T-helper 17 cell (primary cell): ENCODE results near the gene NPS. TPM values are rescaled to one million over a fixed set of nuclear protein-coding genes. Genes with fewer than 3 reads are reported as not detected.

Source experiments
- ATAC-seq: fragments of 150-1000 bp; cut with Tn5 transposase; 2 replicates; pipeline ENCODE4 v1.10.0; 2021; ENCODE audit warnings: mild to moderate bottlenecking, moderate library complexity
- DNase-seq, 3 donors: peaks; one replicate each; pipeline versions ENCODE4 v3.0.0 to v3.0.0-alpha.2; 2020 to 2021
- H3K9me3 ChIP-seq: one replicate; pipeline ENCODE4 v1.7.0; 2013; ENCODE audit warnings: low read length, mild to moderate bottlenecking; ENCODE audit not compliant: control insufficient read depth, poor library complexity, severe bottlenecking
- H3K27ac Mint-ChIP-seq: one replicate; pipeline ENCODE4 v1.8.0; 2022; ENCODE audit warnings: mild to moderate bottlenecking, moderate library complexity, mixed read lengths
- H3K27me3 Mint-ChIP-seq: one replicate; pipeline ENCODE4 v1.8.0; 2022; ENCODE audit warnings: mixed read lengths
- H3K36me3 Mint-ChIP-seq: one replicate; pipeline ENCODE4 v1.8.0; 2022; ENCODE audit warnings: low read depth, mixed read lengths
- H3K4me1 Mint-ChIP-seq: one replicate; pipeline ENCODE4 v1.8.0; 2022; ENCODE audit warnings: mild to moderate bottlenecking, mixed read lengths
- H3K4me3 Mint-ChIP-seq: one replicate; pipeline ENCODE4 v1.8.0; 2022; ENCODE audit warnings: mild to moderate bottlenecking, moderate library complexity, mixed read lengths
- total RNA-seq, 4 donors: library from RNA in 2 of 4; stranded (reverse) in 2 of 4; gene quantifications; one replicate each; pipeline ENCODE4 v1.2.3 and lab custom pipeline; 2022 to 2026

The NPS gene
- total RNA-seq, 2 donors from 2014 or later: not detected

DNA sequence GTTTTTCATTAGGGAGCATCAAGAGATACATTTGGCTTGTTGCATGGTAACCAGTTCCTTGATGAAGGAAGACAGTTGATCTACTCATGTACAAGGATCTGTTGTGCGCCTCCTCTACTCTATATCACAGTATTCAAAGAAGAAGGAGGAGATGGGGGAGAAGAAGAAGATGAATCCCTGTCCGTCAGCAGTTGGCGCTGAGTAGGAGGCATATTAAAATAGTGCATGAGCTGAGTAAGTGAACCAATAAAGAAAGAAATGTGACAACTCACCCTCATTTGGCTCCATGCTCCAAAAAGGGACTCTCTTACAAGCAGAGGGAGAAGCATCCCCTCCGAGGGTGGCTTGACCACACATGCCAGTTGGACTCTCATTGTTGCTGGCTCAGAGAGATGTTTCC is 20.1 kb downstream of the NPS start:
- no peak overlapping the region for H3K4me3 Mint-ChIP-seq
- ATAC-seq (no peak), DNase-seq (no peak)
- no peaks in the 10 kb centered on the region for H3K9me3 ChIP-seq
- H3K27ac Mint-ChIP-seq: no peak overlapping the region
- peaks cover 8% of the 10 kb centered on the region for H3K27me3 Mint-ChIP-seq
- no peaks in the 10 kb centered on the region for H3K4me1 Mint-ChIP-seq
- H3K36me3 Mint-ChIP-seq: no peaks in the 10 kb centered on the region

DNA sequence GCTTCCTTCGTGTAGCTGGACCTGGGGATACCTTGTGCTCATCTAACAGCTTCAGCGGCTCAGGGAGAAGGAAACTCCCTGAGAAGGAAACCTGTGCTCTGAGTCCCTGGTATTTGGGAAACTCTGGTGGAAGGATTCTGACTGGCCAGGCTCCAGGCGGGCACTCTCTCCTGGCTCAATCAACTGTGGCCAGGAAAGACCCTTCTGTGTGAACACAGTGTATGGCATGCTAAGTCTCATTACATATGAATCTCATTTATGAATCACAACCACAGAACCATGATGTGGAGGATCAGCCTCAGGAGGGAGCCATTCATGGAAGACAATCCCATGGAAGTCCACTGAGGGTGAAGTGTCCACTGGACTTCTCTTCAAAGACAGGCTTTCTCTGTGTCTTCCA is 20.9 kb downstream of the NPS start:
- no peaks in the 10 kb centered on the region for H3K36me3 Mint-ChIP-seq
- H3K27ac Mint-ChIP-seq: no peak overlapping the region
- H3K9me3 ChIP-seq: no peaks in the 10 kb centered on the region
- ATAC-seq (no peak), DNase-seq (no peak)
- H3K27me3 Mint-ChIP-seq: peaks cover 8% of the 10 kb centered on the region
- no peak overlapping the region for H3K4me3 Mint-ChIP-seq
- no peaks in the 10 kb centered on the region for H3K4me1 Mint-ChIP-seq

DNA sequence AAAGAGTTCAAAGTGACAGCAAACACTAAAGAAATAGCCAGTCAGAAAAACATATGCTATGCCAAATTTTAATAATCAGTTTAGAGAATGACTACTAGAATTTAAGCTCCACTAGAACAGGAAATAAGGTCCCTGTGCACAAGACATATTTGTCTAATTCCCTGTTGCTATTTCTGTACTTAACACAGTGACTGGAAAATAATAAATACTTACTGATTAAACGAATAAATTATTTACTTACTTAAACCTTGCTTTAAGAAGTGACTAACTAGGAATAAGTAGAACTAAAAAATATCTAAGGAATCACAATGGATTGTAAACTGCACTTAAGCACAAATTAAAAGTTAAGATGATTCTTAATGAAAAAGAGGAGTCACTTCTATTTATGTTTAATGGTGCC is 22.3 kb downstream of the NPS start:
- Mint-ChIP-seq H3K27ac (no peak overlapping the region), H3K4me1 (no peaks in the 10 kb centered on the region), H3K4me3 (no peak overlapping the region), H3K27me3 (peaks cover 8% of the 10 kb centered on the region), H3K36me3 (no peaks in the 10 kb centered on the region)
- DNase-seq (no peak), ATAC-seq (no peak)
- no peaks in the 10 kb centered on the region for H3K9me3 ChIP-seq

DNA sequence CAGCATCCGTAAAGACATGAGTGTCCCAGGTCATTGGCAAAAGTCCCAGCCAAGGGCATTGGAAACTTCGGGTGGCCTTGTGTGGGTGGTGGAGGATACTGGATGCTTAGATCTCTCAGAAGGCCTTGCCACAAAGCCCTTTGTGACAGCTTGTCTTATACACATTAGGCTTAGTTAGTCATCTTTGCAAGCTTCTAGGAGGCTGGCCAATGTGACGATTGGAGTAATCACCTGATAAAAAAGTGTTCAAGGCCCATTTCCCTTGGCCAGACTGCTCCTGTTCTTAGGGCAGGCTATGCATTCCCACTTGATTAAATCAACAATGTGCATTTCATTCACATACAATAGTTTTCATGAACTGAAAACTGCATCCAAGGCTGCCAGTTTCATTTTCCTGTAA is 26.9 kb downstream of the NPS start:
- no peaks in the 10 kb centered on the region for H3K36me3 Mint-ChIP-seq
- no peaks in the 10 kb centered on the region for H3K9me3 ChIP-seq
- no peak for ATAC-seq
- H3K27me3 Mint-ChIP-seq: no peaks in the 10 kb centered on the region
- no peaks in the 10 kb centered on the region for H3K4me1 Mint-ChIP-seq
- no peak overlapping the region for H3K27ac Mint-ChIP-seq
- no peak for DNase-seq
- H3K4me3 Mint-ChIP-seq: no peak overlapping the region

DNA sequence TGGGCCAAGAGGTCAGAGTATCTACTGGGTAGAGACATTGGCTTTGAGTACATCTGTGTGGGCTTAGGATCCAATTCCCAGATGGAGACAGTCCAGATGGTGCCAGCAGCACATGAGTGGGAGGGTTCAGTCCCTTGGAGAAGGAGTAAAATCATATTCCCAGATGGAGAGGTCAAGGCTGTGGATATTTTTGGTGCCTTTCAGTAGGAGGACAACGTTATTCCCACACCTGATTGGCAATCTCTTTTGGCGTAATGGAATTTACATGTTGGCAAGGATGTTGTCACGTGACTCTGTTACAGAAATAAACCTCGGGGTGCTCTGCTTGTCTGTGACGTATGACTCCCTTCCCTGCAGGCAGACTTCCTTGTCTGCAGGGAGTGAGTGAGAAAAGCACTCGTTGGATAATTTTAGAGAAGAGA is 27.6 kb downstream of the NPS start:
- no peaks in the 10 kb centered on the region for H3K9me3 ChIP-seq
- Mint-ChIP-seq H3K36me3 (no peaks in the 10 kb centered on the region), H3K27me3 (no peaks in the 10 kb centered on the region), H3K27ac (no peak overlapping the region), H3K4me1 (no peaks in the 10 kb centered on the region), H3K4me3 (no peak overlapping the region)
- ATAC-seq (no peak), DNase-seq (no peak)

DNA sequence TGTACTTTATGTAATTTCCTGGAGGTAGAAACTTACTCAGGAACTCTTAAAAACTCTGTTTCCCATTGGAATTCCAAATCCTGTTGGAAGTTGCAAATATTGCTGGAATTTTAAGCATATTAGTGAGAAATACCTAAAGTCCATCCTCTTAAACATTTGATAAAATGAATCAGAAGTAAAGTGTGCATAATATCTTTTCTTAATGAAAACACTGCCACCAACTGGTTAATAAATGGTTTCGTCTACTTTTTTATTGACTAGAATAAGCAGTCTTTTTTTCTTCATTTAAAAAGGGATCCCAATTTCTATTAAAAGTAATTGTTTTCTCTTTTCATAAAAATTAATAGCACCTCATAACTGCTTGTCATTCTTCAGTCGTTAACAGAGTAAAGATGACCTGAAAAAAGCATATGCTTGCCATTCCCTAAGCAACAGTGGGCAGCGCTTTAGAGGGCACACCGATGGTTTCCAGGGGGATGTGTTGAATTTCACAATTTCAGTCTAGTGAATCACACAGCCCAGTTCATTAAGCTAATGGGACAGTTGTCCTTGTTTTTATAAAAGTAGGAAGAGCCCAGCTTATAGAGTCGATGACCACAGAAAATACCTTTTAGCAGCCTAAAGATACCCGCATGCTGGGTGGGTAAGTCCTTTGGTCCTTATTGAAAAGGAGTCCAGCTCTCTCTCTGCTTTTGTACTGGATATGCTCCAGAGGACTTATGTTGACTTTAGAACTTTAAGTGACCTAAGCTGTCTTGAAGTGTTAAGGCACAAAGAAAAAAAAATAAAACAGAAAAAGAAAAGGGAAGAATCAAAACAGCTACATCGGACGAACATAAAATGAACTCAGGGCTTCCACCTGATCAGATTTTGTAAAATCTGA is 28.5 kb downstream of the NPS start:
- no peak overlapping the region for H3K4me3 Mint-ChIP-seq
- H3K27ac Mint-ChIP-seq: no peak overlapping the region
- H3K27me3 Mint-ChIP-seq: no peaks in the 10 kb centered on the region
- H3K4me1 Mint-ChIP-seq: no peaks in the 10 kb centered on the region
- no peaks in the 10 kb centered on the region for H3K9me3 ChIP-seq
- ATAC-seq (no peak), DNase-seq (no peak)
- no peaks in the 10 kb centered on the region for H3K36me3 Mint-ChIP-seq

DNA sequence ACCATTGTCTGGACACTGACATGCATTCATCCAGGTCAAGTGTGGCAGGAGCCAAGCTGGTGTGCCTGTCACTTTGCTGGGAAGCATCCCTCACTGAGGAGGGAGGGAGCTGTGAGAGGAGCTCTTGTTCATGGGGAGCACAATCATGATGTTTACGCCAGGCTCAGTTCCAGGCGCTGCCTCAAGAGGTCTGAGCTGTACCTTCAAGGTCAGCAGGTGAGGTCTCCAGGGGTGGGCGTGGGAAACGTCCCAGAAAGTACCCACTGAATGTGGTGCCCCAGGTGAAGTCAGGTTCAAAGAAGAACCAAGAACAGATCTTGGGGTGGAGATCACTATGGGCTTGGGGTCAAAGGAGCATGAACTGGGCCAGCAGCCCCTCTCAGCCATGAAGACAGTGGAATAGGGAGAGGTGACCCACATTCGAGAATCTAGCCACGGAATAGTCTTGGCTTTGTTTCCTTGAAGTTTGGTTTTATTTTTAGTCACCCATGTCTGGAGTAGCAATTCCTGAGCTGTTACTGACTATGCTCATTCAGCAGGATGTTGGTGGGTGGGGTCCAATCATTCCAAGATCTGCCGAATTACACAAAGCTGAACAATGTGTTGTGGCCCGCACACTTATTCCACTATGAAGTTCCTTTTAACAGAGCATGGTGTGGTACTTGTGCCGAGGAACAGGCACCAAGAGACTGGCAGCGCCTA is 29.3 kb downstream of the NPS start:
- no peaks in the 10 kb centered on the region for H3K36me3 Mint-ChIP-seq
- H3K4me3 Mint-ChIP-seq: no peak overlapping the region
- H3K27ac Mint-ChIP-seq: no peak overlapping the region
- H3K4me1 Mint-ChIP-seq: no peaks in the 10 kb centered on the region
- no peaks in the 10 kb centered on the region for H3K27me3 Mint-ChIP-seq
- ATAC-seq (no peak), DNase-seq (no peak)
- no peaks in the 10 kb centered on the region for H3K9me3 ChIP-seq

DNA sequence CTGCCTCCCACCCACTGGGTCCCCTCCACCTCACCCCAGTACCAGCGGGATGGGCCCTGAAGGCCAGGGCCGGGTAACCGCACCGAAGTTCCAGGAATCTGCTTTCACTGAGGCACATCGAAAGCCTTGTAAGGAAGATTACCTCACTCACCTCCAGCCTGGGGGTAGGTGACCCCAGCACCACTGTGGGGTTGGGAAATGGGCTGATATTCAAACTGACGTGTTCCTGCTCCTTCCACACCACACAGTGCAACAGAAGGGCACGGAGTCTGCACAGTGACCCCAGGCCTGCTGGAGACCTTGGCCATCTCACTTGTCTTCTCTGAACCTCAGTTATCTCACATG is 29.8 kb downstream of the NPS start:
- no peak overlapping the region for H3K27ac Mint-ChIP-seq
- no peaks in the 10 kb centered on the region for H3K4me1 Mint-ChIP-seq
- no peak overlapping the region for H3K4me3 Mint-ChIP-seq
- DNase-seq: no peak
- no peaks in the 10 kb centered on the region for H3K36me3 Mint-ChIP-seq
- no peak for ATAC-seq
- no peaks in the 10 kb centered on the region for H3K9me3 ChIP-seq
- H3K27me3 Mint-ChIP-seq: no peaks in the 10 kb centered on the region

DNA sequence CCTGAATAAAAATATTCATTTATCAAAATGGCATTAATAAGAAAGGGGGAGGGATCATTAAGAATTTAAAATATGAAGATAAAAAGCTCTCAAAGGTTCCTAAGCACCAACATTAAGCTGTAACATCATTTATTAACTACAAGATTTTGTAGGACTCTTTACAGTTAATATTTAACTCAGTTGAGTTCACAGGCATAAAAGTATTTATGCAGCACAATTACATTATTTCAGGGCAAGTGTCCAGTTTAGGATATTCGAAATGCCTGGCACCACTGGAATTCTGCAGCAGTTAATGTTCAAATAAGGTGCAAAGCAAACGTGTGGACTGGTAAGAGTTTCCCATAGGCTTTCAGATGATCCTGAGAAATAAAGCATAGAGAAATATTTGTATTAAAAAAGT is 30.5 kb downstream of the NPS start:
- DNase-seq (no peak), ATAC-seq (no peak)
- no peaks in the 10 kb centered on the region for H3K36me3 Mint-ChIP-seq
- H3K27me3 Mint-ChIP-seq: no peaks in the 10 kb centered on the region
- no peaks in the 10 kb centered on the region for H3K9me3 ChIP-seq
- no peaks in the 10 kb centered on the region for H3K4me1 Mint-ChIP-seq
- no peak overlapping the region for H3K27ac Mint-ChIP-seq
- no peak overlapping the region for H3K4me3 Mint-ChIP-seq

DNA sequence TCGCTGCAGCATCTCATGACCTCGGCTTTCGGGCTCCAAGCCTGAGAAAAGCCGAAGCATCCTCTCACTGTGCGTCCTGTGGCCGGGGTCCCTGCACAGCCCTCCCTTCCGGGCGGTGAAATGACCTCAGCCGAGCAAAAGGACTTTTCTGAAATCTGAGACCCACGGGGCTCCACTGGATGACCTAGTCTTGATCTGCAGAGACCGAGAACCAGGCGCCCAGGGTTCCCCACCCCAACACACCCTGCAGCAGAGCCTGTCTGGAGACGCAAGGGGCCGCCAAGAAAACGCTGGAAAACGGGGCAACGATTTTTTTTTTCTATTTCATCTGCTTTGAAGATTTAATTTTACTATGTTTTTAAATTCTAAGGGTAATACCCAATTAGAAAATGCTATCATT is 31.7 kb downstream of the NPS start:
- DNase-seq (no peak), ATAC-seq (no peak)
- H3K9me3 ChIP-seq: no peaks in the 10 kb centered on the region
- H3K4me3 Mint-ChIP-seq: no peak overlapping the region
- H3K27ac Mint-ChIP-seq: no peak overlapping the region
- no peaks in the 10 kb centered on the region for H3K36me3 Mint-ChIP-seq
- no peaks in the 10 kb centered on the region for H3K27me3 Mint-ChIP-seq
- H3K4me1 Mint-ChIP-seq: no peaks in the 10 kb centered on the region

DNA sequence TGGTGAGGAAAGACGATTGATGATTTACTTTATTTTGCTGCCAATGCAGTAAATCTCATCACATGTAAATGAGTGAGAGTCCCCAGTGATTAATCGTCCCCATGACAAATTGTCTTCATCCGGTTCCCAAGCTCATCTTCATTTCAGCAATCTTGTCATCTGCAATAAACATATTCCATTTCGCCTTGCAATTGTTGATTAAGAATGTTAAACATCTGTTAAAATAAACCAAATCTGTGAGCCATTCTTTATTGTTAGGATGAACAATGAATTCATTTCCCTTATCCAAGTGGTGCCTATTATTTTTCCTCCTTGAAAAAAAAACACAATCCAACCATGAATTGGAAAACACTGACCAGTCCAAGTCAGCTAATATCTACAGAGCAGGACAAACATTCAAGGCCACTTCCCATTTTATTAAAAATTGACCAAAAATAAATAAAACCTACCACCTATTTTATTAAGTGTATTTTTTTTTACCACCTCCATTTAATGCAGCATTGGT is 36.5 kb downstream of the NPS start:
- ATAC-seq (no peak), DNase-seq (no peak)
- H3K27ac Mint-ChIP-seq: no peak overlapping the region
- H3K4me3 Mint-ChIP-seq: no peak overlapping the region
- H3K27me3 Mint-ChIP-seq: no peaks in the 10 kb centered on the region
- H3K36me3 Mint-ChIP-seq: no peaks in the 10 kb centered on the region
- peaks cover 2% of the 10 kb centered on the region for H3K9me3 ChIP-seq
- no peaks in the 10 kb centered on the region for H3K4me1 Mint-ChIP-seq

DNA sequence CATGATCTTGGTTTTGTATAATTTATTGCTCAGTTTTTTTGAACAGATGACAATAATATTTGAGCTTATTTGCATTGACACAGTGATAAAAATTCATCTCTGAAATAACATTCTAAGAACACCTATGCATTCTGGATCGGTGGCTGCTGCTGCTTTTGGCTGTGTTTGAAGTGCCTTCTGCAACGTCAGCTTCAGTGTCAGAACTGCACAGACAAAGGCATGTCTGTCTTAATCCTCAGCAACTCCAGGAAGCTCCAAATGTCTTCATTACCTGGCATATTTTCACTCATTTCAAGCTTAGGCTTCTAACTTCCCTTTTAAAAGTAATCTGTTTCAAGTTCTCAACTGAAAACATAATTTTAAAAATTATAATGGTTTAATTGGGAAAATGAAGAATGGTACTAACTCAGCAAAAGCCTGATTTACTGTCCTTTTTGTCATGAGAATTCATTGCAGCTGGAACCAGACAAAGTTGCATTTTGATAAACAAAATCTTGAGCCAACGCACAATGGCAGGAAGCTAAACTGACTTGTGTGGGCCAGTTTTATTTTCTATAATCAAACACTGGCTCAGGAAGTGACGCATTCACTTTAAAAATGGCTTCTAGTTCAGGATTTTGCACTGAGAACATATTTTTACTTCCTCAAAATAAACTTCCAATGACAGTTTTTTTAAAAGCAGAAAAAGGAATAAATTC is 38.7 kb downstream of the NPS start:
- ATAC-seq: no peak
- Mint-ChIP-seq H3K27ac (no peak overlapping the region), H3K27me3 (no peaks in the 10 kb centered on the region), H3K4me3 (no peak overlapping the region), H3K4me1 (no peaks in the 10 kb centered on the region), H3K36me3 (no peaks in the 10 kb centered on the region)
- peaks cover 2% of the 10 kb centered on the region for H3K9me3 ChIP-seq
- DNase-seq: no peak

DNA sequence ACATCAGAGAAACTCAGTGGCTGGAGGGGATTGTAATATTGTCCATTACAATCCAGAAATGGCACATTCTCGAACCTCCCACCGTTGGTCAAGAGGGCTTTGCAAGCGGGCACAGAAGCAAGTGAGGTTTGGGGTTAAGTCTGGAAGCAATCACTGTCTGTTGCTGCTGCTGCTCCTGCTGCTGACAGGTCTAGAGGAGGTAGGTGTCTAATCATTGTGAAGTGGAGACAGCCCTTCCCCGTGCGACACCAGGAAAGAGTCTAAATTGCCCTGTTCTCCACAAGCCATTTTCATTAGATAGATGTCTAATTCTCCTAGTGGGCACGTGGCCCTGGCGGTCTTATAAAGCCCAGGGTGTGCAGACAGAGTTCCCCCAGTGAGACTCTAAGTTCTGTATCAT is 43.5 kb downstream of the NPS start:
- H3K9me3 ChIP-seq: peaks cover 2% of the 10 kb centered on the region
- DNase-seq: no peak
- Mint-ChIP-seq H3K27me3 (peaks cover 1% of the 10 kb centered on the region), H3K4me1 (no peaks in the 10 kb centered on the region), H3K36me3 (no peaks in the 10 kb centered on the region), H3K4me3 (no peak overlapping the region), H3K27ac (no peak overlapping the region)
- no peak for ATAC-seq
